Measurements from ENCODE around the gene H1-8. TPM values are rescaled to one million over a fixed set of nuclear protein-coding genes. Genes with fewer than 3 reads are reported as not detected.

H1-8 gene
- total RNA-seq, 4 donors from 2014 or later = not detected

DNA sequence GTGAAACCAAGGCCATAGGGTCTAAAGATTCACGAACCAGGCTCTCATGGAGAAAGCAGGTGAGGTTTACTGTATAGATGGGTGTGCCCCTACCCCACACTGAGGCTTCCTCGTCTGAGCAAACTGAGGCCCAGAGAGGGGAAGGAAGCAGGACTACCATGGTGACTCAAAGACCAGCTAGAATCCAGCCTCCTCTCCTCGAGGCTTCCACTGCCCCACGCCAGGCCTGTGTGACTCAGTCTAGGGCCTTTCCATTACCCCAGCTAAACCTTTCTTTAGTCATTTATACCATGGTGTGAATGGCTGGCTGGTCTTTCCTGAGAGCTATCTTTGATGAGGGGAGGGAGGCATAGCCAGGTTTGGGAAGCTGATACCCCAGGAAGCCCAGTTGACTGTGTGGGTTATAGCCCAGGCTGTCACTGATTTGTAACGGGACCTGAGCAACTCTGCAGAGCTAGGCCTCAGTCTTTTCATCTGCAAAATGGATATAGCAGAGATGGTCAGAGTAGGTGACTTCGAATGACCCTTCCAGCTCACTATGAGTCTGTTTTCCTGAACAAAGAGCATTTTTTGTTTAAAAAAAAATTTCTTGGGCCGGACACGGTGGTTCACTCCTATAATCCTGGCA is 17.5 kb upstream of the H1-8 start:
- H3K4me3 ChIP-seq (ENCODE audit: low read depth, poor library complexity, severe bottlenecking) = no peak overlapping the region
- WGBS, 2 donors = 76 to 77% methylated on average over 8 of the region's 8 CpGs
- TF ChIP-seq, protein P1, sequence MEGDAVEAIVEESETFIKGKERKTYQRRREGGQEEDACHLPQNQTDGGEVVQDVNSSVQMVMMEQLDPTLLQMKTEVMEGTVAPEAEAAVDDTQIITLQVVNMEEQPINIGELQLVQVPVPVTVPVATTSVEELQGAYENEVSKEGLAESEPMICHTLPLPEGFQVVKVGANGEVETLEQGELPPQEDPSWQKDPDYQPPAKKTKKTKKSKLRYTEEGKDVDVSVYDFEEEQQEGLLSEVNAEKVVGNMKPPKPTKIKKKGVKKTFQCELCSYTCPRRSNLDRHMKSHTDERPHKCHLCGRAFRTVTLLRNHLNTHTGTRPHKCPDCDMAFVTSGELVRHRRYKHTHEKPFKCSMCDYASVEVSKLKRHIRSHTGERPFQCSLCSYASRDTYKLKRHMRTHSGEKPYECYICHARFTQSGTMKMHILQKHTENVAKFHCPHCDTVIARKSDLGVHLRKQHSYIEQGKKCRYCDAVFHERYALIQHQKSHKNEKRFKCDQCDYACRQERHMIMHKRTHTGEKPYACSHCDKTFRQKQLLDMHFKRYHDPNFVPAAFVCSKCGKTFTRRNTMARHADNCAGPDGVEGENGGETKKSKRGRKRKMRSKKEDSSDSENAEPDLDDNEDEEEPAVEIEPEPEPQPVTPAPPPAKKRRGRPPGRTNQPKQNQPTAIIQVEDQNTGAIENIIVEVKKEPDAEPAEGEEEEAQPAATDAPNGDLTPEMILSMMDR (IDR thresholded peaks at IDR 0.05) = no peak
- no peak for TF ChIP-seq POLR2A (IDR thresholded peaks at IDR 0.05)
- intact Hi-C loops (cut with DNase I; ENCODE audit: low total_unique reads) = no loop called here
- DNase-seq (ENCODE audit: low spot score in 2 of 2) = no peak

- TF ChIP-seq, protein P1 (IDR thresholded peaks at IDR 0.05) = no peak
- TF ChIP-seq POLR2A (IDR thresholded peaks at IDR 0.05) = no peak
Observed at GRCh38 chr3:129526121-129526900, 16.7 kb upstream of the H1-8 start.

GRCh38 chr3:129527262-129527661 is 15.7 kb upstream of the H1-8 start:
- H3K4me3 ChIP-seq (ENCODE audit: low read depth, poor library complexity, severe bottlenecking) = no peak overlapping the region
- intact Hi-C loops (cut with DNase I; ENCODE audit: low total_unique reads) = no loop called here
- 90 to 92% methylated on average over 11 of the region's 11 CpGs for WGBS, 2 donors
- no peak for DNase-seq (ENCODE audit: low spot score in 2 of 2)
- TF ChIP-seq POLR2A (IDR thresholded peaks at IDR 0.05) = no peak
- TF ChIP-seq, protein P1 (IDR thresholded peaks at IDR 0.05) = no peak

More at GRCh38 chr3:129526121-129526900, 16.7 kb upstream of the H1-8 start:
- WGBS, 2 donors = 68 to 79% methylated on average over 7 to 12 of the region's 12 CpGs
- DNase-seq (ENCODE audit: low spot score in 2 of 2) = no peak
- intact Hi-C loops (cut with DNase I; ENCODE audit: low total_unique reads) = no loop called here
- no peak overlapping the region for H3K4me3 ChIP-seq (ENCODE audit: low read depth, poor library complexity, severe bottlenecking)

DNA sequence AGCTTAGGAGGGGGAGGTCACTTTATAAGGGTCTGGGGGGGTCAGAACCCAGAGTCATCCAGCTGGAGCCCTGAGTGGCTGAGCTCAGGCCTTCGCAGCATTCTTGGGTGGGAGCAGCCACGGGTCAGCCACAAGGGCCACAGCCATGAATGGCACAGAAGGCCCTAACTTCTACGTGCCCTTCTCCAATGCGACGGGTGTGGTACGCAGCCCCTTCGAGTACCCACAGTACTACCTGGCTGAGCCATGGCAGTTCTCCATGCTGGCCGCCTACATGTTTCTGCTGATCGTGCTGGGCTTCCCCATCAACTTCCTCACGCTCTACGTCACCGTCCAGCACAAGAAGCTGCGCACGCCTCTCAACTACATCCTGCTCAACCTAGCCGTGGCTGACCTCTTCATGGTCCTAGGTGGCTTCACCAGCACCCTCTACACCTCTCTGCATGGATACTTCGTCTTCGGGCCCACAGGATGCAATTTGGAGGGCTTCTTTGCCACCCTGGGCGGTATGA is 14.3 kb upstream of the H1-8 start, which contains the start of gene RHO:
TSS of gene RHO (plus strand) at position 51 of the 512 bp plus-strand sequence. CDS start at position 146, 95 bp downstream.
- intact Hi-C loops (cut with DNase I; ENCODE audit: low total_unique reads) = no loop called here
- H3K4me3 ChIP-seq (ENCODE audit: low read depth, poor library complexity, severe bottlenecking) = no peak within 1 kb of the TSS
- no peak for DNase-seq (ENCODE audit: low spot score in 2 of 2)
- WGBS, 2 donors = 89 to 94% methylated on average over 18 of the region's 18 CpGs
- TF ChIP-seq, protein P1 (IDR thresholded peaks at IDR 0.05) = no peak
- TF ChIP-seq POLR2A (IDR thresholded peaks at IDR 0.05) = no peak

DNA sequence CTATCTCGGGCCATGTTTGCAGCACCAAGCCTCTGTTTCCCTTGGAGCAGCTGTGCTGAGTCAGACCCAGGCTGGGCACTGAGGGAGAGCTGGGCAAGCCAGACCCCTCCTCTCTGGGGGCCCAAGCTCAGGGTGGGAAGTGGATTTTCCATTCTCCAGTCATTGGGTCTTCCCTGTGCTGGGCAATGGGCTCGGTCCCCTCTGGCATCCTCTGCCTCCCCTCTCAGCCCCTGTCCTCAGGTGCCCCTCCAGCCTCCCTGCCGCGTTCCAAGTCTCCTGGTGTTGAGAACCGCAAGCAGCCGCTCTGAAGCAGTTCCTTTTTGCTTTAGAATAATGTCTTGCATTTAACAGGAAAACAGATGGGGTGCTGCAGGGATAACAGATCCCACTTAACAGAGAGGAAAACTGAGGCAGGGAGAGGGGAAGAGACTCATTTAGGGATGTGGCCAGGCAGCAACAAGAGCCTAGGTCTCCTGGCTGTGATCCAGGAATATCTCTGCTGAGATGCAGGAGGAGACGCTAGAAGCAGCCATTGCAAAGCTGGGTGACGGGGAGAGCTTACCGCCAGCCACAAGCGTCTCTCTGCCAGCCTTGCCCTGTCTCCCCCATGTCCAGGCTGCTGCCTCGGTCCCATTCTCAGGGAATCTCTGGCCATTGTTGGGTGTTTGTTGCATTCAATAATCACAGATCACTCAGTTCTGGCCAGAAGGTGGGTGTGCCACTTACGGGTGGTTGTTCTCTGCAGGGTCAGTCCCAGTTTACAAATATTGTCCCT is 13.4 kb upstream of the H1-8 start:
- DNase-seq (ENCODE audit: low spot score in 2 of 2) = no peak
- WGBS, 2 donors = 69 to 74% methylated on average over 12 of the region's 12 CpGs
- TF ChIP-seq POLR2A (IDR thresholded peaks at IDR 0.05) = no peak
- TF ChIP-seq, protein P1 (IDR thresholded peaks at IDR 0.05) = no peak
- intact Hi-C loops (cut with DNase I; ENCODE audit: low total_unique reads) = no loop called here
- no peak overlapping the region for H3K4me3 ChIP-seq (ENCODE audit: low read depth, poor library complexity, severe bottlenecking)
